HEK293 (cell line): Measurements from ENCODE around the gene CFAP410.

Experiments
- CTCF ChIA-PET: fragments of 350-600 bp; formaldehyde crosslinking; extraction: SDS; loops from one replicate; lab custom pipeline; 2021; ENCODE audit warnings: antibody characterized with exemption; lab: Yijun Ruan, JAX
- POLR2A ChIA-PET: fragments of 300-600 bp; formaldehyde crosslinking; extraction: SDS; loops from one replicate; lab custom pipeline; 2020; ENCODE audit warnings: antibody characterized with exemption, inconsistent platforms; lab: Yijun Ruan, JAX
- H3K27ac ChIP-seq: fragments of 200-500 bp; sonication (Bioruptor generic); 2 replicates; pipeline ENCODE4 v1.5.1; 2014; ENCODE audit warnings: low read depth, low read length, control low read depth, inconsistent platforms; ENCODE audit errors: extremely low read depth
- H3K36me3 ChIP-seq, 2 experiments: fragments of 200-500 bp in 1 of 2; sonication (Bioruptor generic) in 1 of 2; 1 replicate in 1 of 2; 2 replicates in 1 of 2; pipeline ENCODE4 v1.5.1; 2014 to 2017; ENCODE audit warnings: inconsistent platforms in 2 of 2, low read length in 2 of 2; ENCODE audit not compliant: control insufficient read depth in 2 of 2, insufficient read depth in 1 of 2
- H3K4me1 ChIP-seq: fragments of 200-500 bp; sonication (Bioruptor generic); 2 replicates; pipeline ENCODE4 v1.5.1; 2014; ENCODE audit warnings: mild to moderate bottlenecking, low read length, inconsistent platforms; ENCODE audit not compliant: control insufficient read depth, insufficient read depth
- H3K4me3 ChIP-seq: 2 replicates; pipeline ENCODE4 v1.5.1; 2011; ENCODE audit warnings: low read depth, mild to moderate bottlenecking, control low read depth, low read length, moderate library complexity
- H3K9me3 ChIP-seq: fragments of 200-500 bp; sonication (Bioruptor generic); 2 replicates; pipeline ENCODE4 v1.5.1; 2014; ENCODE audit warnings: low read depth, low read length, inconsistent platforms; ENCODE audit not compliant: control insufficient read depth, insufficient read depth
- GLI2 ChIP-seq: fragments of 450-650 bp; formaldehyde crosslinking; IDR thresholded peaks from 2 replicates; pipeline ENCODE4; 2017; ENCODE audit warnings: missing biosample characterization, missing genetic modification characterization, low read depth, borderline replicate concordance
- GLIS2 ChIP-seq: fragments of 450-650 bp; formaldehyde crosslinking; IDR thresholded peaks from 2 replicates; pipeline ENCODE4 v1.5.1; 2016; ENCODE audit warnings: missing biosample characterization, missing genetic modification characterization
- IKZF3 ChIP-seq: fragments of 450-650 bp; IDR thresholded peaks from 2 replicates; pipeline ENCODE4 v1.5.0; 2018; ENCODE audit warnings: missing biosample characterization, mild to moderate bottlenecking, missing genetic modification characterization, moderate library complexity
- SETDB1 ChIP-seq: IDR thresholded peaks from one replicate; pipeline ENCODE4 v1.6.1; 2017; ENCODE audit warnings: mild to moderate bottlenecking, low read length, moderate library complexity, mixed read lengths; ENCODE audit not compliant: insufficient read length
- ZBTB17 ChIP-seq: fragments of 450-650 bp; formaldehyde crosslinking; IDR thresholded peaks from 2 replicates; pipeline ENCODE4 v1.5.1; 2016; ENCODE audit warnings: missing biosample characterization, missing genetic modification characterization
- ZFHX2 ChIP-seq: fragments of 450-650 bp; formaldehyde crosslinking; conservative IDR thresholded peaks from 2 replicates; pipeline ENCODE4 v1.5.1; 2016; ENCODE audit warnings: missing biosample characterization, missing genetic modification characterization
- ZFP3 ChIP-seq: fragments of 450-650 bp; formaldehyde crosslinking; IDR thresholded peaks from 2 replicates; pipeline ENCODE4 v1.5.1; 2016; ENCODE audit warnings: low read depth, missing biosample characterization, missing genetic modification characterization
- ZNF335 ChIP-seq: fragments of 450-650 bp; formaldehyde crosslinking; conservative IDR thresholded peaks from 2 replicates; pipeline ENCODE4 v1.5.1; 2016; ENCODE audit warnings: missing biosample characterization, missing genetic modification characterization
- ZNF416 ChIP-seq: fragments of 450-650 bp; formaldehyde crosslinking; IDR thresholded peaks from 2 replicates; pipeline ENCODE4 v1.5.1; 2016; ENCODE audit warnings: missing biosample characterization, missing genetic modification characterization
- ZNF654 ChIP-seq: fragments of 450-650 bp; formaldehyde crosslinking; IDR thresholded peaks from 2 replicates; pipeline ENCODE4 v1.5.1; 2016; ENCODE audit warnings: low read depth, missing biosample characterization, missing genetic modification characterization
- ZNF658 ChIP-seq: fragments of 450-650 bp; formaldehyde crosslinking; IDR thresholded peaks from 2 replicates; pipeline ENCODE4; 2016; ENCODE audit warnings: missing biosample characterization, missing genetic modification characterization
- TF ChIP-seq, protein P1 (sequence below): fragments of 450-650 bp; formaldehyde crosslinking; conservative IDR thresholded peaks from 2 replicates; pipeline ENCODE4 v1.5.1; 2016; ENCODE audit warnings: low read depth, missing biosample characterization, missing genetic modification characterization
- TF ChIP-seq, protein P2 (sequence below): fragments of 450-650 bp; formaldehyde crosslinking; IDR thresholded peaks from 2 replicates; pipeline ENCODE4 v1.5.1; 2017; ENCODE audit warnings: missing biosample characterization, missing genetic modification characterization
- TF ChIP-seq, protein P3 (sequence below): fragments of 450-650 bp; formaldehyde crosslinking; IDR thresholded peaks from 2 replicates; pipeline ENCODE4 v1.5.1; 2016; ENCODE audit warnings: missing biosample characterization, missing genetic modification characterization
- TF ChIP-seq, protein P4 (sequence below): fragments of 450-650 bp; formaldehyde crosslinking; conservative IDR thresholded peaks from 2 replicates; pipeline ENCODE4 v1.5.1; 2016; ENCODE audit warnings: low read depth, missing biosample characterization, missing genetic modification characterization
- TF ChIP-seq, protein P5 (sequence below): fragments of 450-650 bp; IDR thresholded peaks from 2 replicates; pipeline ENCODE4 v1.5.1; 2018; ENCODE audit warnings: missing biosample characterization, mild to moderate bottlenecking, missing genetic modification characterization

Gene CFAP410

DNA sequence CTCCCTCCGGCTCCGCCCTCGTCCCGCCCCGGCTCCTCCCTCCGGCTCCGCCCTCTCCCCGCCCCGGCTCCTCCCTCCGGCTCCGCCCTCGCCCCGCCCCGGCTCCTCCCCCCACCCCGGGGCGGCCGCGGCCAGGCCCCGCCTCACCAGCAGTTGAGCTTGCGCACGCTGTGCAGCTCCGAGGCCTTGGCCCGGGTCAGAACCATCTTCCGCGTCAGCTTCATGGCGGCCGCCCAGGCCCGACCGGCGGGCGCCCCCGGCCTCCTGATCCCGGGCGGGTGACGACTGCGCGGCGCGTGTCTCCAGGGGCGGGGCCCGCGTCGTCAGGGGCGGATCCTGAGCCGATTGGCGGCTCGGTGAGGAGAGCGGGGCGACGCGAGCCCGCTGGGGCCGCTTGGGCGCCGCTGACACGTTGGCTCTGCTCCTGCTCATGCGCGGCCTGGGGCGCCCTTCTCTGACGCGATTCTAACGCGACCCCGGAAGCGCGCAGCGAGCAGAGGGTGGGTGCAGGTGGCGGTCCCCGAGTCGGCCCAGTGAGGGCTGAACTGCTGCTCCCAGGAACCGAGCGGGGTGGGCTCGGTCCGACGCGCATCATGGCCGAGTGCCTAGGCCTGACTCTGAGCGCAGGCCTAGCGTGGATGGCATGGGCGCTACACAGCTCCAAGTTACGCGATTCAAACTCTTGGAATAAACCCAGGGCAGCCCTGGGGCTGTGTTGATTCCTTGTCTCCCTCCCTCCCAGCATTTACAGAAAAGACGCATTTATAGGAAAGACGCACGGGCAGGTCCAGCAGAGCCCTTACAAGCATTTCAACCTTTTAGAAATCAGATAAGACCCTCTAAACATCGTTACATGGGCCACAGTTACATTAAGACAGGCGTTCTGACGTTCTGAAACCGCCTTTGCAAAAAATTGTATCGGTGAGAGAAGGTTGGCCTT is at the start of gene CFAP410 (continued):
- TF ChIP-seq, protein P1, sequence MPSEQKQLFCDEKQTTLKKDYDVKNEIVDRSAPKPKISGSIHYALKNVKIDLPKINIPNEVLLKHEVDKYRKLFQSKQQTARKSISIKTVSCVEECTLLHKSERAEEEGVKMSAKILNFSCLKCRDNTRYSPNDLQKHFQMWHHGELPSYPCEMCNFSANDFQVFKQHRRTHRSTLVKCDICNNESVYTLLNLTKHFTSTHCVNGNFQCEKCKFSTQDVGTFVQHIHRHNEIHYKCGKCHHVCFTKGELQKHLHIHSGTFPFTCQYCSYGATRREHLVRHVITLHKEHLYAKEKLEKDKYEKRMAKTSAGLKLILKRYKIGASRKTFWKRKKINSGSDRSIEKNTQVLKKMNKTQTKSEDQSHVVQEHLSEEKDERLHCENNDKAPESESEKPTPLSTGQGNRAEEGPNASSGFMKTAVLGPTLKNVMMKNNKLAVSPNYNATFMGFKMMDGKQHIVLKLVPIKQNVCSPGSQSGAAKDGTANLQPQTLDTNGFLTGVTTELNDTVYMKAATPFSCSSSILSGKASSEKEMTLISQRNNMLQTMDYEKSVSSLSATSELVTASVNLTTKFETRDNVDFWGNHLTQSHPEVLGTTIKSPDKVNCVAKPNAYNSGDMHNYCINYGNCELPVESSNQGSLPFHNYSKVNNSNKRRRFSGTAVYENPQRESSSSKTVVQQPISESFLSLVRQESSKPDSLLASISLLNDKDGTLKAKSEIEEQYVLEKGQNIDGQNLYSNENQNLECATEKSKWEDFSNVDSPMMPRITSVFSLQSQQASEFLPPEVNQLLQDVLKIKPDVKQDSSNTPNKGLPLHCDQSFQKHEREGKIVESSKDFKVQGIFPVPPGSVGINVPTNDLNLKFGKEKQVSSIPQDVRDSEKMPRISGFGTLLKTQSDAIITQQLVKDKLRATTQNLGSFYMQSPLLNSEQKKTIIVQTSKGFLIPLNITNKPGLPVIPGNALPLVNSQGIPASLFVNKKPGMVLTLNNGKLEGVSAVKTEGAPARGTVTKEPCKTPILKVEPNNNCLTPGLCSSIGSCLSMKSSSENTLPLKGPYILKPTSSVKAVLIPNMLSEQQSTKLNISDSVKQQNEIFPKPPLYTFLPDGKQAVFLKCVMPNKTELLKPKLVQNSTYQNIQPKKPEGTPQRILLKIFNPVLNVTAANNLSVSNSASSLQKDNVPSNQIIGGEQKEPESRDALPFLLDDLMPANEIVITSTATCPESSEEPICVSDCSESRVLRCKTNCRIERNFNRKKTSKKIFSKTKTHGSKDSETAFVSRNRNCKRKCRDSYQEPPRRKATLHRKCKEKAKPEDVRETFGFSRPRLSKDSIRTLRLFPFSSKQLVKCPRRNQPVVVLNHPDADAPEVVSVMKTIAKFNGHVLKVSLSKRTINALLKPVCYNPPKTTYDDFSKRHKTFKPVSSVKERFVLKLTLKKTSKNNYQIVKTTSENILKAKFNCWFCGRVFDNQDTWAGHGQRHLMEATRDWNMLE (tag by site-specific recombination): no peak
- TF ChIP-seq, protein P2, sequence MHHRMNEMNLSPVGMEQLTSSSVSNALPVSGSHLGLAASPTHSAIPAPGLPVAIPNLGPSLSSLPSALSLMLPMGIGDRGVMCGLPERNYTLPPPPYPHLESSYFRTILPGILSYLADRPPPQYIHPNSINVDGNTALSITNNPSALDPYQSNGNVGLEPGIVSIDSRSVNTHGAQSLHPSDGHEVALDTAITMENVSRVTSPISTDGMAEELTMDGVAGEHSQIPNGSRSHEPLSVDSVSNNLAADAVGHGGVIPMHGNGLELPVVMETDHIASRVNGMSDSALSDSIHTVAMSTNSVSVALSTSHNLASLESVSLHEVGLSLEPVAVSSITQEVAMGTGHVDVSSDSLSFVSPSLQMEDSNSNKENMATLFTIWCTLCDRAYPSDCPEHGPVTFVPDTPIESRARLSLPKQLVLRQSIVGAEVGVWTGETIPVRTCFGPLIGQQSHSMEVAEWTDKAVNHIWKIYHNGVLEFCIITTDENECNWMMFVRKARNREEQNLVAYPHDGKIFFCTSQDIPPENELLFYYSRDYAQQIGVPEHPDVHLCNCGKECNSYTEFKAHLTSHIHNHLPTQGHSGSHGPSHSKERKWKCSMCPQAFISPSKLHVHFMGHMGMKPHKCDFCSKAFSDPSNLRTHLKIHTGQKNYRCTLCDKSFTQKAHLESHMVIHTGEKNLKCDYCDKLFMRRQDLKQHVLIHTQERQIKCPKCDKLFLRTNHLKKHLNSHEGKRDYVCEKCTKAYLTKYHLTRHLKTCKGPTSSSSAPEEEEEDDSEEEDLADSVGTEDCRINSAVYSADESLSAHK (tag by site-specific recombination): no peak
- no peak for TF ChIP-seq IKZF3
- TF ChIP-seq, protein P3, sequence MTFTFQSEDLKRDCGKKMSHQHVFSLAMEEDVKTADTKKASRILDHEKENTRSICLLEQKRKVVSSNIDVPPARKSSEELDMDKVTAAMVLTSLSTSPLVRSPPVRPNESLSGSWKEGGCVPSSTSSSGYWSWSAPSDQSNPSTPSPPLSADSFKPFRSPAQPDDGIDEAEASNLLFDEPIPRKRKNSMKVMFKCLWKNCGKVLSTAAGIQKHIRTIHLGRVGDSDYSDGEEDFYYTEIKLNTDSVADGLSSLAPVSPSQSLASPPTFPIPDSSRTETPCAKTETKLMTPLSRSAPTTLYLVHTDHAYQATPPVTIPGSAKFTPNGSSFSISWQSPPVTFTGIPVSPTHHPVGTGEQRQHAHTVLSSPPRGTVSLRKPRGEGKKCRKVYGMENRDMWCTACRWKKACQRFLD (tag by site-specific recombination): no peak
- no peak for TF ChIP-seq ZFP3 (tag by site-specific recombination)

DNA sequence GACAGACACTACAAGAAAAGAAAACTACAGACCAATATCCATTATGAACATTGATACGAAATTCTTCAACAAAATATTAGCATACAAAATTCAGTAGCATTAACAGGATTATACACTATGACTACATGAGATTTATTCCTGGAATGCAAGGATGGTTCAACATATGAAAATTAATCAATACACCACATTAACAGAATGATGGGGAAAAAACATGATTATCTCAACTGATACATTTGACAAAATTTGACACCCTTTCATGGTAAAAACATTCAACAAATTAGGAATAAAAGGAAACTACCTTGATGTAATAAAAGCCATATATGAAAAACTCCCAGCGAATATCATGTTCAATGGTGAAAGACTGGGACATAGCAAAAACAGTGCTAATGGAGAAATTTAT is 45.8 kb upstream of the CFAP410 start:
- Histone ChIP-seq H3K27ac (no peak overlapping the region), H3K4me1 (no peaks in the 10 kb centered on the region), H3K4me3 (no peak overlapping the region), H3K9me3 (no peaks in the 10 kb centered on the region), H3K36me3 (no peaks in the 10 kb centered on the region)
- ChIA-PET CTCF (no interaction called here), POLR2A (no interaction called here)
- TF ChIP-seq ZNF416 (tag by site-specific recombination): no peak
- TF ChIP-seq ZFP3 (tag by site-specific recombination): no peak
- TF ChIP-seq SETDB1: peak; percentile 72

DNA sequence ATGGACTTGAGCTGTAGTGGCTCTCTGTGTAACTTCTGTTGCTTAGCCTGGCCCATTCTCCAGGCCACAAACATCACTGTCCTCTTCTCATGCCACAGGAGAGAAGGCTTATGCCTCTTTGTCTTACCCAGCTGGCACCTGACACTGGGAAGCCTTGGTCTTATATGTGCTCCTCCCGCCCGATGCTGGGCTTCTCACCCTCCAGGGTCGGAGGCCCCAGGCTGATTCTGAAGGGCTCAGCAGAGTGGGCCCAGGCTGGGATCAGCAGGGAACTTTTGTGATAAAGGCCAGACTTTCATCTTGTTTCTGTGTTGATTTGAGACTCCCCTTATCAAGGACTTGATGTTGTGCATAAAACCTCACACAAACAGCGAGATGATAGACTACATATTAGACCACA is 44.0 kb upstream of the CFAP410 start:
- CTCF ChIA-PET: interaction anchor here (0.8 kb wide), 1 partner anchor 106 kb away, joined by 6 read pairs; no protein-coding TSS in a partner anchor
- Histone ChIP-seq H3K9me3 (no peaks in the 10 kb centered on the region), H3K36me3 (no peaks in the 10 kb centered on the region)

DNA sequence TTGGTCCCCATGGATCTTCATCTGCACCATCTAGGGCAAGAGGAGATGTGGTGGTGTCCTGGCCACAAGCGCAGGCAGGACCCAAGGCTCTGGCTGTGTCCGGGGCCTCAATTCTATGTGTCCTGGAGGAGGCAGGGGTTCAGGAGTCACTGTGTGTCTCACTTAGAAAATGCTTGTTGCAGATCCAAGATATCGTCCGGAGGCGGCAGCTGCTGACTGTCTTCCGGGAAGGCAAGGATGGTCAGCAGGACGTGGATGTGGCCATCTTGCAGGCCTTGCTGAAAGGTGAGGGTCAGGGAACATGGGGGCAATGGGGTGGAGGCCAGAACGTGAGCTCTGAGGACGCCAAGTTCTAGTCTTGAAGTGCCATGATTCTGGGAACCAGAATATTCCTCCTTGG is 43.3 kb upstream of the CFAP410 start:
- Histone ChIP-seq H3K27ac (no peak overlapping the region), H3K9me3 (no peaks in the 10 kb centered on the region), H3K4me1 (no peaks in the 10 kb centered on the region), H3K36me3 (no peaks in the 10 kb centered on the region), H3K4me3 (no peak overlapping the region)
- CTCF ChIA-PET: interaction anchor here (0.8 kb wide), 1 partner anchor 106 kb away, joined by 6 read pairs; no protein-coding TSS in a partner anchor
- POLR2A ChIA-PET: no interaction called here
- TF ChIP-seq, protein P4, sequence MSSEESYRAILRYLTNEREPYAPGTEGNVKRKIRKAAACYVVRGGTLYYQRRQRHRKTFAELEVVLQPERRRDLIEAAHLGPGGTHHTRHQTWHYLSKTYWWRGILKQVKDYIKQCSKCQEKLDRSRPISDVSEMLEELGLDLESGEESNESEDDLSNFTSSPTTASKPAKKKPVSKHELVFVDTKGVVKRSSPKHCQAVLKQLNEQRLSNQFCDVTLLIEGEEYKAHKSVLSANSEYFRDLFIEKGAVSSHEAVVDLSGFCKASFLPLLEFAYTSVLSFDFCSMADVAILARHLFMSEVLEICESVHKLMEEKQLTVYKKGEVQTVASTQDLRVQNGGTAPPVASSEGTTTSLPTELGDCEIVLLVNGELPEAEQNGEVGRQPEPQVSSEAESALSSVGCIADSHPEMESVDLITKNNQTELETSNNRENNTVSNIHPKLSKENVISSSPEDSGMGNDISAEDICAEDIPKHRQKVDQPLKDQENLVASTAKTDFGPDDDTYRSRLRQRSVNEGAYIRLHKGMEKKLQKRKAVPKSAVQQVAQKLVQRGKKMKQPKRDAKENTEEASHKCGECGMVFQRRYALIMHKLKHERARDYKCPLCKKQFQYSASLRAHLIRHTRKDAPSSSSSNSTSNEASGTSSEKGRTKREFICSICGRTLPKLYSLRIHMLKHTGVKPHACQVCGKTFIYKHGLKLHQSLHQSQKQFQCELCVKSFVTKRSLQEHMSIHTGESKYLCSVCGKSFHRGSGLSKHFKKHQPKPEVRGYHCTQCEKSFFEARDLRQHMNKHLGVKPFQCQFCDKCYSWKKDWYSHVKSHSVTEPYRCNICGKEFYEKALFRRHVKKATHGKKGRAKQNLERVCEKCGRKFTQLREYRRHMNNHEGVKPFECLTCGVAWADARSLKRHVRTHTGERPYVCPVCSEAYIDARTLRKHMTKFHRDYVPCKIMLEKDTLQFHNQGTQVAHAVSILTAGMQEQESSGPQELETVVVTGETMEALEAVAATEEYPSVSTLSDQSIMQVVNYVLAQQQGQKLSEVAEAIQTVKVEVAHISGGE (tag by site-specific recombination): no peak
- TF ChIP-seq ZNF335 (tag by site-specific recombination): no peak
- TF ChIP-seq GLIS2 (tag by site-specific recombination): no peak
- TF ChIP-seq, protein P5, sequence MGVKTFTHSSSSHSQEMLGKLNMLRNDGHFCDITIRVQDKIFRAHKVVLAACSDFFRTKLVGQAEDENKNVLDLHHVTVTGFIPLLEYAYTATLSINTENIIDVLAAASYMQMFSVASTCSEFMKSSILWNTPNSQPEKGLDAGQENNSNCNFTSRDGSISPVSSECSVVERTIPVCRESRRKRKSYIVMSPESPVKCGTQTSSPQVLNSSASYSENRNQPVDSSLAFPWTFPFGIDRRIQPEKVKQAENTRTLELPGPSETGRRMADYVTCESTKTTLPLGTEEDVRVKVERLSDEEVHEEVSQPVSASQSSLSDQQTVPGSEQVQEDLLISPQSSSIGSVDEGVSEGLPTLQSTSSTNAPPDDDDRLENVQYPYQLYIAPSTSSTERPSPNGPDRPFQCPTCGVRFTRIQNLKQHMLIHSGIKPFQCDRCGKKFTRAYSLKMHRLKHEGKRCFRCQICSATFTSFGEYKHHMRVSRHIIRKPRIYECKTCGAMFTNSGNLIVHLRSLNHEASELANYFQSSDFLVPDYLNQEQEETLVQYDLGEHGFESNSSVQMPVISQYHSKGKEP (tag by site-specific recombination): no peak
- no peak for TF ChIP-seq ZNF654 (tag by site-specific recombination)

More for the DNA sequence above, 44.0 kb upstream of the CFAP410 start:
- H3K4me1 ChIP-seq: no peaks in the 10 kb centered on the region
- POLR2A ChIA-PET: no interaction called here
- TF ChIP-seq GLI2 (tag by site-specific recombination) (no peak), ZNF658 (tag by site-specific recombination) (no peak), ZBTB17 (tag by site-specific recombination) (no peak), ZFHX2 (tag by site-specific recombination) (no peak)
- no peak overlapping the region for H3K4me3 ChIP-seq
- no peak overlapping the region for H3K27ac ChIP-seq
